Caki2 (cell line): Measurements from ENCODE around the gene FPR1. TPM values are rescaled to one million over a fixed set of nuclear protein-coding genes. Genes with fewer than 3 reads are reported as not detected.
A peak's percentile ranks its signal among the peaks of the same experiment; 100 is the strongest.
"Not testable (repeated sequence)": the region's sequence is repeated elsewhere in the genome, so short reads cannot be mapped to it uniquely, and the experiment has no call there.

ENCODE experiments used
- DNase-seq: peaks from one replicate; pipeline ENCODE4 v3.0.0-alpha.2; 2015; ENCODE audit warnings: low read depth
- in situ Hi-C: cut with HindIII; loops from 2 replicates; pipeline ENCODE4 v1.10.0; 2016; ENCODE audit warnings: low sequenced_read_pairs, low pct_unique_long_range_greater_than_20kb, mixed read lengths
- total RNA-seq: library from RNA; depleted of rRNA; stranded (reverse); fragments of >200 nt; shearing (Covaris generic); gene quantifications from 2 replicates; pipeline ENCODE4 v1.2.3, GENCODE V29; 2014; ENCODE audit warnings: low replicate concordance

FPR1 gene
- total RNA-seq, 1 experiment from 2014 or later, result not detected

DNA sequence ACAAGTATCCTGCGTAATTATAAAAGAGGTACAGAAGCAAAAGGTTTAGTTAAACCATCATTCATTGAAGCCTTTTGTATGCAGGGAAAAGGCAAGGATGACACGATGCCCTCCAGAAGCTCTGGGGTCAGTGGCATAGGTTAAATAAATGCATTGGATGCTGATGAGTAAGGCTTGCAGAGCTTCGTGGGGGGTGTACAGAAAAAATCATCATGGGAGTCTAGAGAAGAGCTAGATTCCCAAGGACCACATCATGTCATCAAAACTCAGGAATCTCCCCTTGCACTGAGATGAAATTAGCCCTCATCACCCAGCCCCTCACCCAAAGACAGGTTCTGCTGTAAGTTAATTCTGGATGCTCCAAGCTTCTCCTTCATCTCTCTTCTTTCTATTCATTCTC, 8.3 kb downstream of the FPR1 start:
- peak; percentile 55 for DNase-seq
- in situ Hi-C loops, result no loop called here

DNA sequence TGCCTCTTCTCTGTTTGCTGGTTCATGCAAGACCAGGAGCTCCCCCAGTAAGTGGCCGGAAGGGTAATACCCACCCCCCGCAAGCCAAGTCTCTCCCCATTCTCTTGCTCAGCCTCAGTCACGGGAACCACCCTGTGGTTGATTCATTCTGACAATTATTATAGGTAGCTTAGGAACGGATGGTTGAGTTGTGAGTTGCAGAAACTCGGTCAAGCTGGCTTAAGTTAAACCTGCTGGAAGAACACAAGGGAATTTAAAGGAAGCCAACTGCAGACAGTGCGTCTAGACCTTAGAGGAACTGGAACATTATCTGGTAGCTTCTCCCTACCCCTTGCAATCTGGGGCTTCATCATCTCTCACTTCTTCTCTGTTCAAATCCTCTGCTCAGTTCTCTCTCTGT, 8.9 kb downstream of the FPR1 start:
- in situ Hi-C loops, result no loop called here
- DNase-seq, result peak; percentile 77

DNA sequence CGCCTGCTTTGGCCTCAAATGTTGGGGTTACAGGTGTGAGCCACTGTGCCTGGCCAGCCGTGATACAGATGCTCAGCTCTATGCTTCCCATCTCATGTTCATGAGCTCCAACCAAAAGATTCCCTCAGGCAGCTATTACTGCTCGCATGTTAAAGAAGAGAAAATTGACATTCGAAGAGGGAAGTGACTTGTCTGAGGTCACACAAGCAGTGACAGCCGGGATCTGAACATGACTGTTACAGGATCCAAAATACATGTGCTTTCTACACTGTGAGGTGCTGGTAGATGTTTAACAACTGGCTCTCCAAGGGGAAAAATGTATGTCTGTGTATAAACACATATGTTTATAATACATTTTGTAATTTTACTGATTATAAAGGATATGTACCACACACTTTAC, 11.3 kb downstream of the FPR1 start:
- no peak for DNase-seq
- in situ Hi-C loops, result no loop called here

DNA sequence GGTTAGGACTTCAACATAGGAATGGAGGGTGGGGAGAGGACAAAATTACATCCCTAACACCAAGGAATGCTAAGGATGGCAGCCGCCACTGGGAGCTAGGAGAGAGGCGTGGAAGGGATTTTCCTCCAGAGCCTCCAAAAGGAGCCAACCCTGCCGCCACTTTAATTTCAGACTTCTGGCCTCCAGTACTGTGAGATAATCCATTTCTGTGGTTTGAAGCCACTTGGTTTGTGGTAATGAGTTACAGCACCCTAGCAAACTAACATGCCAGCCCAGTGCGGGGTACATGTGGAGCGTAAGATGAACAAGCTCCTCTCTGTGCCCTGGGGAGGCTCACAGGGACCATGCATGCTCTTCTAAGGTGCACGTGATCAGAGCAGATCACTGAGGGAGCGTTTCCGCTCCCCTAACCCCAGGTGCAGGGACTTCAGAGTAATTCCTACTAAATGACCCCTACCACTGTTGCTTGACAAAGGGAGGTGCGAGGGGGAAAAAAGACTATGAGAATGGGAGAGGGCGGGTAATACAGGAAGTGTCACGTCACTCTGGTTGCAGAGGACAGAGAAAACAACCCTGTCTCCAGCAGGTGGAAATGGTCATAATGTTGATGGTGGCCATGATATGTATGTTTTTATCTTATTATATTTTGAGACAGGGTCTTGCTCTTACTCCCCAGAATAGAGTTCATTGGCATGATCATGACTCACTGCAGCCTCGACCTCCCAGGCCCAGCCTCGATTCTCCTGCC, 12.0 kb downstream of the FPR1 start:
- DNase-seq, result no peak
- in situ Hi-C loops, result no loop called here

DNA sequence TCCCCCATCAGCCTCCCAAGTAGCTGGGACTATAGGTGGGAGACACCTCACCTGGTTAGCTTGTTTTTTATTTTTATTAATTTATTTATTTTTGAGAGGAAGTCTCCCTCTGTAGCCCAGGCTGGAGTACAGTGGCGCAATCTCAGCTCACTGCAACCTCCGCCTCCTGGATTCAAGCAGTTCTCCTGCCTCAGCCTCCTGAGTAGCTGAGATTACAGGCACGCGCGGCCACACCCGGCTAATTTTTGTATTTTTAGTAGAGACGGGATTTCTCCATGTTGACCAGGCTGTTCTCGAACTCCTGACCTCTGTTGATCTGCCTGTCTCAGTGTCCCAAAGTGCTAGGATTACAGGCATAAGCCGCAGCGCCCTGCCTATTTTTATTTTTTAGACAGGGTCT, 13.2 kb downstream of the FPR1 start:
- in situ Hi-C loops, DNase-seq: not testable (repeated sequence)

DNA sequence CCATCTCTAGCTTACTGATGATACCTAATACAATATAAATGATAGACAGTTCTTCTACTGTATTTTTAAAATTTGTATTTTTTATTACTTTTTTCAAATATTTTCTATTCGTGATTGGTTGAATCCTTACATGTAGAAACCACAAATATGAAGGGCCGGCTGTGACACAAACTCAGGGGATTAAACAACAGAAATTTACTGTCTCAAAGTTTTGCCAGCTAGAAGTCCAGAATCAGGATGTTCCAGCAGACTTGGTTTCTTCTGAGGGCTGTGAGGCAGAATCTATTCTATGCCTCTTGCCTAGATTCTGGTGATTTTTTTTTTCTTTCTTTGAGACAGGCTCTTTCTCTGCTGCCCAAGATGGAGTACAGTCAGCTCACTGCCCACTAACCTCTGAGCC, 13.8 kb downstream of the FPR1 start:
- no peak for DNase-seq
- in situ Hi-C loops, result no loop called here

DNA sequence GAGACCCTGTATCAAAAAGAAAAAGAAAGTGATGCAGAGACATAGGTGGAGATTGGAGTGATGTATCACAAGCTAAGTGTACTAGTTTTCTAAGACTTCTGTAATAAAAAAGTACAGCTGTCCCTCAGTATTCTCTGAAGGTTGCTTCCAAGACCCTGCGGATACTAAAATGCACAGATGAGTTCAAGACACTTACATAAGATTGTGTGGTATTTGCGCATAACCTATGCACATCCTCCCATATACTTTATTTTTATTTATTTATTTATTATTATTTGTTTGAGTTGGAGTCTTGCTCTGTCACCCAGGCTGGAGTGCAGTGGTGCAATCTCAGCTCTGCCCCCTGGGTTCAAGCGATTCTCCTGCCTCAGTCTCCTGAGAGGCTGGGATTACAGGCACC, 14.3 kb downstream of the FPR1 start:
- no peak for DNase-seq
- in situ Hi-C loops, result no loop called here

DNA sequence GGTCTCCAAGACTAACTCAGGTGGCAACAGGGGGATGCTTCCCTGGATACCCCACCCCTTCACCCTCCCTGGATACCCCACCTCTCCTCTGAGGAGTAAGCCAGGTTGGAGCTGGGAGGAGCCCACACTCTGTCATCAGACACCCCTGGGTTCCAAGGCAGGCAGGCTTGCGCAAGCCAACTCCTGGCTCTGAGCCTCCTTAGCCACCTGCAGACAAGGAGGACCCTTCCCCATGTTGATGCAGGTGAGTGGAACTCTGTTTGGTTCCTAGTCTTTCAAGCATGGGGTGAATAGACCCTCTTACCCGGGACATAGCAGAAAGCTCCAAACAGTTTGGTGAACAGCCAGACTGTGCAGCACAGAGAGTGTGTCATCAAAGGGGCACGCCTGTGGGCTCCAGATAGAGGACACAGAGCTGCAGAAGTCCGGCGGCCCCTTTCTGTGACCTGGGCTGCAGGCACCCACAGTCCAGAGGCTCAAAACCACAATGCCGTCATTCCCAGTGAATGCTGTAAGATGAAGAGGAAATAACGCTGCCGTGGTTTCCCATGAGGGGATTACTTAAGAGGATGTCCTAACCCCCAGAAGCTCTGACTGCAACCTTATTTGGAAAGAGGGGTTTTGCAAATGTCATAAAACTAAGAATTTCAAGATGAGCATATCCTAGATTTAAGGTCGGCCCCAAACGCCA, 15.8 kb downstream of the FPR1 start:
- DNase-seq, result no peak
- in situ Hi-C loops, result no loop called here

DNA sequence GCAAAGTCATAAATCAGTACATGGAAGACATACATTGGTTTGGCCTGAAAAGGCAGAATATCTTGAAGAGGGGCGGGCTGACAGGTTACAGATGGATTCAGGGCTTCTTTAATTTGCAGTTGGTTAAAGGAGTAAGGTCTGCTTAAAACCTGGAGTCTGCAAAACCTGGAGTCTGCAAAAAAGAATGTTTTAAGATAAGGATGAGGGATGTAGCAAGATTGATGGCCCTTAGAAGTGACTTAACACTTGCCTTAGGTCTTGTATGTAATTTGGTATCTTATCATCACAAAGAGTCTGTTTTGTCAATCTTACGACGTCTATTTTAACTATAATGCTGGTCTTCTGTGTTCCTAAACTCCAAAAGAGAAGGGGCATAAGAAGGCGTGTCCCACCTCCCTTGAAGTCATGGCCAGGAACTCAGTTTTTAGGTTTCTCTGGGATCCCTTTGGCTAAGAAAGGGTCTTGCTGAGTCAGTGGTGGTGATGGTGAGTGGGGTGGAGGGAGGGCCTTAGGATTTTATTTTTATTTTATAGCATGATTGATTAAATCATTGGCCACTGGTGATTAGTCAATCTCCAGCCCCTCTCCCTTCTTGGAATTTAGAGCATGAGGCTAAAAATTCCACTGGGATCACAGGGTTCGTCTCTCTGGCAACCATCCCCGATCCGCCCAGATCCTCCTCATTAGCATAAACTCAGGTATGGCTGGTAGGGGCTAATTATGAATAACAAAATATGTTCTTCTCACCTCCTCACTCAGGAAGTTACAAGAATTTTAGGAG, 17.7 kb downstream of the FPR1 start:
- in situ Hi-C loops, result no loop called here

DNA sequence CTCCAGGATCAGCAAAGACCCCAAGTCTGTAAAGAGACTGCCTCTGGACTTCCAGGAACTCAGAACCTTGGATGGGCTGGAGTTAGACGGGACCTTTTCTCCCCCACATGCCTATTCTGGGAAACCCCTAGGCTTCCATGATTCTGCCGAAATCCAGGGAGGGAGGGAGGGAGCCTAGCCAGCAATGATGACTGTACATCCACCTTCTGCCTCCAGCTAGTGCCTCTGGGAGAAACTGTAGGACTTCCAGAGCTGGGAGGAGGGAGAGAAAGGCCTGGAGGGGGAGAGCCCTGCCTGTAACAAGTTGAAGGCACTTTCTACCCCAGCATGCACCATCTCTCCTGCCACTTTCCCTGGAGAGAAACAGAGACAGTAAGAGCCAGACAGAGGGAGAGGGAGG, 21.9 kb downstream of the FPR1 start:
- in situ Hi-C loops, result no loop called here
- DNase-seq, result no peak

More for the DNA sequence above, 17.7 kb downstream of the FPR1 start:
- no peak for DNase-seq

DNA sequence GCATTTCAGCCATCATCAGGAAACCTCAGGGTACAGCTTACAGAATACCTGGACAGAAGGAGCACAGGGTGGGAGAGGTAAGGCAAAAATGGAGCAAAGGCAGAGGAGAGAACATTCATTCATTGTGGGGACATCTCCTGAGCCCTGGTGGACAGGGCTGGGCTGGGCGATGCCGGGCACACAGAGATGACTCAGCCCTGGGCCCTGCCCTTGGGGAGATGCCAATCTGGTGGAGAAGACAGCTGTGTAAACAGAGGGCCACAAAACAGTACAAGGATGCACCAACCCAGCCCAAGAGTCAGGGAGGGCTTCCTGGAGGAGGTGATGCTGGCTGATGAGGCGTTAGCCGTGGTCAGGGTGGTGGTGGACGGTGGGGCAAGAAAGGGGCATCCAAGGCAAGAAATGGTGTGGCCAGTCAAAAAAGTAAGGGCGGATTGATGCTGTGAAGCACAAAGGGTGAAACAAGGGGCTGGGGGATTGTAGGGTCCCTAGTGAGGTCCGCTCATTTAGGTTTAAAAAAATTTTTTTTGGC, 24.3 kb downstream of the FPR1 start:
- DNase-seq, result no peak
- in situ Hi-C loops, result no loop called here

DNA sequence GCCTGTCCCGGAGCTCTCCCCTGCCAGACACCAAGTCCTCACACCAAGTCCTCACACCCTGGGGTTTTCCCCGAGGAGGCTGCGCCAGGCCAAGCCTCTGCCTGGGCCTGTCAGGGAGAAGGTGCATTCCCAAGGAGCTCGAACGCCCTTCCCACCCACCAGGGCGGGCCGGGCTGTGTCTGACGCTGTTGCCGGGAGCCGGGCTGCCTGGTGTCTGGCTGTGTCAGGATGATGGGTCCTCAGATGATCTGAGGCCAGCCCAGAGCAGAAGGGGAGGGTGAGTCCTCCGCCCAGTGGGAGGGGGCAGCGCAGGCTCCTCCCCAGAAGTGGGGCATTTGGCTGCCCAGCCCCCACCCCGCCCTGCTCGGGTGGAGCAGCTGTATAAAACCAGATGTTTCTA, 25.6 kb downstream of the FPR1 start:
- DNase-seq, result peak; percentile 90
- in situ Hi-C loops, result no loop called here

DNA sequence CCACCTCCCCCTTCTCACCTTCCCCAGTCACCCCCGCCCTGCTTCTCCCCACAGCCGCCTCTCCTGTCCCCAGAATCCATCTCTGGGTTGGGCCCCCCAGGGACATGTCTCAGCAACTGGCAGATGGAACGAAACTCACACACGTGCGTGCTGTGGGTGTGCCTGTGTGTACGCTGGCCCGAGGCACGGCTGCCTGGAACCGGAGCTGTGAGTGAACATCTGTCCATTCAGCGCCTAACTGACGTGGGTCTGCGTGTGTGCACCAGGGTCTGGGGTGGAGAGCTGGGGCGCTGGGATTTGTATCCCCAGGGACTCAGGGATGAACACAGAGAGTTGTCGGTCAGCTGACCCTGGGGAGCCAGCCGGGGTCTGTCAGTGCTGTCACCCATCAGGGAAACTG, 27.1 kb downstream of the FPR1 start:
- in situ Hi-C loops, result no loop called here
- no peak for DNase-seq

DNA sequence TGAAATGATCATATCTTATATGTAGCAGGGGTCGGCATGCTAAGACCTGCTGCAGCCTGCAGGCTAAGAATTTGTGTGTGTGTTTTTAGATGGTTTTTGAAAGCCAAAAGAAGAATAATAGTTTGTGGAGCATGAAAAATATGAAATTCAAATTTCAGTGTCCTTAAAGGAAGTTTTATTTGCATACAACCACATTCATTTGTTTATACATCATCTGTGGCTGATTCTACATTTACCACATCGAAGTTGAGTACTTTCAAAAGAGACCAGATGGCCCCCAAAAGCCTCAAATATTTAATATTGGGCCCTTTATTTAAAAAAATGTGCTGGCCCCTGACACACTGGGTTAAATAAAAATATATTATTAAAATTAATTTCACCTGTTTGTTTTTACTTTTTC, 29.2 kb downstream of the FPR1 start:
- in situ Hi-C loops, result no loop called here
- DNase-seq, result no peak

DNA sequence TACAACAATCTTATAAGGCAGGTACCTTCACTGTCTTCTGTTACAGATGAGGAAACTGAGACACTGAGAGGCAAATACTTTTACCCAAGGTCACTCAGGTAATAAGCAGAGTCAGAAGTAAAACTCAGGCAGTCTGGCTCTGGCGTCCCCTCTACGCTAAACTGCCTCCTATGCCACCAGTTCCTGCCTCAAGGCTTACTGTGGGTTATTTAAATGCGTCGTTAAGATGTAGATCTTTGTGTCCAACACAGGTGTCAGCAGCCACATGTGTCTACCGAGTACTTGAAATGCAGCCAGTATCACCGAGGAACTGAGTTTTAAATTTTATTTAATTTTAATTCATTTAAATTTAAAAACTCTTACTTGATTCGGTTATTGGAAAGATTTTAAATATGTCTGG, 29.8 kb downstream of the FPR1 start:
- in situ Hi-C loops, result no loop called here
- no peak for DNase-seq

DNA sequence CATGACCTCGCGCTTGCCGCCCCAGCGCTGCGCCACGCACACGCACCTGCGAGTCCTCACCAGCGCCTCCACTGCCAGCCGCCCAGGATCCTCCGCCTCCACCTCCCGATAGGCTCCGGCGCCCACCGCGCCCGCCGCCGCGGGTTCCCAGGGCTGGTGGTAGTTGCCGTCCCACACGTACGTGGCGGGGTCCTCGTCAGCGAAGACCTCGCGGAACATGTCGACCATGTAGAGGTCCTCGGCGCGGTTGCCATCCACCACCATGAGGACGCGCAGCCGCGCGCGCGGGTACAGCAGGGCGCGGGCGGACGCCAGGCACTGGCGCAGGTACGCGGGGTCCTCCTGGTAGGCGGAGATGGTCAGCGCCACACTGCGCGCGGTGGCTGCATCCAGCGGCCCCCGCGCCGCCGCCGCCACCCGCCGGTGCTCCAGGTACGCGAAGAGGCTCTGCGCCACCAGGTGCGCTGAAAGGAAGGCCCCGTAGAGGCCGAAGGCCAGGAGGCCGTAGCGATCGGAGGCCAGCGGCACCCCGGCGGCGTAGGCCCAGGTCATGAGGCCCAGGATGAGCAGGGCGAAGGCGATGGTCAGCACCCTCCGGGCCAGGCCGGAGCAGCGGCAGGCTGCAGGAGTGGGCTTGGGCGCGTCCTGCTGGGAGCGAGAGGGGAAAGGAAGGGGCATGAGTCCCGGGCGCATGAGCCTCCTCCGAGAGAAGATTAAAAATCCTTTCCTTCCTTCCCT, 32.3 kb downstream of the FPR1 start:
- in situ Hi-C loops, result no loop called here
- DNase-seq, result no peak

DNA sequence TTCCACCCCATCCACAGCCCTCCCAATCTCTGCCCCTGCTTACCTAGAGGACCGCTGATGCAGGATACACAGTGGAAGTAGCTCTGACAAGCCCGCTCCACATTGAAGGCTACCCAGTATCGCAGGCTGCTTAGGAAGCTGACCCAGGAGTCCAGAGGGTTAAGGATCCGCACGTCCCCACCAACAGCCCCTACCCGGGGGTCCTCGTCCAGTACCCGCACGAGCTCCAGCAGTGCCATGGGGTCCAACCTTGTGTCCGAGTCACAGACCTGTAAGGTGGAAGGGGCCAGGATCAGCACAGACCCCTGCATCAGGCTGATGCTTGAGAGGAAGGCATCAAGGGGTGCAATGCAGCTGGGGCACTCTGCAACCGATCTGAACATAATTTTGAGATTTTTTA, 34.8 kb downstream of the FPR1 start:
- DNase-seq, result no peak
- in situ Hi-C loops, result no loop called here

DNA sequence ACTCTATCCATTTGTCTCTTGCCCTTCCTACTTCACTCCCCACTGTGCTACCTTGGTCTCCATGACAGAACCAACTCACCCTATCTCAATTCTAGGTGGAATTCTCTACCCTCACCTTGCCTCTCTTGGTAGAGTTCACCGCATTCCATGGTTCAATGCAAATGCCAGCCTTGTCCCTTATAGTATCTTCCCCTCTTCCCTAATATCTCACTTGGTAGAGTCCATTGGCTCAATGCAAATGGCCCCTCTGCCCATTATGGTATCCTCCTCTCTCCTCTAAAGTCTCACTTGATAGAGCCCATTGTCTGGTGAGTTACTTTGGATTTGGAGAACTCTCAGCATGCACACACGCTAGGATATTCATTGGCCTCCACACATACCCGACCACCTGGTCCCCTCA, 35.8 kb downstream of the FPR1 start:
- no peak for DNase-seq
- in situ Hi-C loops, result no loop called here
